Erythroblast (primary cell): ENCODE results near the gene GIMAP1.

Source experiments
- GATA1 ChIP-seq: IDR thresholded peaks from 2 replicates; pipeline ENCODE4 v1.6.1; 2011; ENCODE audit warnings: low read depth, mild to moderate bottlenecking, control low read depth, low read length, moderate library complexity
- POLR2A ChIP-seq: IDR thresholded peaks from 2 replicates; pipeline ENCODE4 v1.6.1; 2011; ENCODE audit warnings: mild to moderate bottlenecking, low read length

- TF ChIP-seq POLR2A (no peak), GATA1 (no peak)
Measured at GRCh38 chr7:150668977-150669376, 47.4 kb upstream of the GIMAP1 start.
